GM13976 (cell line): Measurements from ENCODE around the gene NHLRC4.

ENCODE experiments used
- DNase-seq: peaks from one replicate; pipeline ENCODE4 v3.0.0; 2012; ENCODE audit warnings: low spot score
- CTCF ChIP-seq: IDR thresholded peaks from 2 replicates; pipeline ENCODE4 v1.5.1; 2012; ENCODE audit warnings: borderline replicate concordance, mild to moderate bottlenecking; ENCODE audit not compliant: insufficient read depth; ENCODE audit errors: extremely low read depth, missing control alignments, control extremely low read depth
- in situ Hi-C: fragments of 300-500 bp; cut with MboI; formaldehyde crosslinking; loops from one replicate; pipeline ENCODE4 v1.12.0; 2022; ENCODE audit warnings: low sequenced_read_pairs, mixed read lengths, inconsistent platforms; ENCODE audit not compliant: unreplicated experiment

NHLRC4 gene

GRCh38 chr16:609316-609715 lies 42.5 kb downstream of the NHLRC4 start:
- DNase-seq: no peak
- in situ Hi-C loops: no loop called here
- TF ChIP-seq CTCF: no peak

- TF ChIP-seq CTCF: no peak
- in situ Hi-C loops: no loop called here
- no peak for DNase-seq
These were observed 43.2 kb downstream of the NHLRC4 start for GRCh38 chr16:609984-610383.

GRCh38 chr16:610513-611381 lies 43.9 kb downstream of the NHLRC4 start:
- in situ Hi-C loops: no loop called here
- DNase-seq: peak; percentile 69
- TF ChIP-seq CTCF: no peak

- in situ Hi-C loops: no loop called here
These were observed 48.3 kb downstream of the NHLRC4 start for GRCh38 chr16:615122-615521.

GRCh38 chr16:616733-617586 lies 50.2 kb downstream of the NHLRC4 start:
- no peak for DNase-seq
- no peak for TF ChIP-seq CTCF
- in situ Hi-C loops: no loop called here

More at GRCh38 chr16:615122-615521, 48.3 kb downstream of the NHLRC4 start:
- no peak for DNase-seq
- no peak for TF ChIP-seq CTCF

GRCh38 chr16:617855-618254 lies 51.0 kb downstream of the NHLRC4 start:
- no peak for DNase-seq
- no peak for TF ChIP-seq CTCF
- in situ Hi-C loops: no loop called here
